ENCODE data around the gene NMT1.

NMT1 gene

GRCh38 chr17:45155483-45155882 lies 94.4 kb downstream of the NMT1 start:
- no peak for TF ChIP-seq CTCF (IDR thresholded peaks at IDR 0.05)

- no peak for TF ChIP-seq CTCF (IDR thresholded peaks at IDR 0.05)
Observed at GRCh38 chr17:45156242-45156641, 95.1 kb downstream of the NMT1 start.

Data from LNCAP (cell line).